Fibroblast of upper back skin (primary cell): ENCODE results near the gene CHN2.
"Not testable (repeated sequence)": the region's sequence is repeated elsewhere in the genome, so short reads cannot be mapped to it uniquely, and the experiment has no call there.

ENCODE experiments used
- DNase-seq: peaks from one replicate; pipeline ENCODE4 v3.0.0-alpha.2; 2013

CHN2 gene

GRCh38 chr7:29262191-29262917 is 67.8 kb downstream of the CHN2 start:
- no peak for DNase-seq

GRCh38 chr7:29263601-29264207 is 69.1 kb downstream of the CHN2 start:
- not testable (repeated sequence) for DNase-seq

- peak; percentile 14 for DNase-seq
Observed at GRCh38 chr7:29265208-29265923, 70.8 kb downstream of the CHN2 start.

GRCh38 chr7:29269935-29270334 is 75.4 kb downstream of the CHN2 start:
- no peak for DNase-seq

- DNase-seq: peak; percentile 8
Observed at GRCh38 chr7:29270594-29271318, 76.2 kb downstream of the CHN2 start.

- no peak for DNase-seq
Observed at GRCh38 chr7:29271319-29271658, 76.7 kb downstream of the CHN2 start.

GRCh38 chr7:29272057-29272456 is 77.5 kb downstream of the CHN2 start:
- DNase-seq: no peak

GRCh38 chr7:29274146-29275017 is 79.8 kb downstream of the CHN2 start:
- peak; percentile 73 for DNase-seq

GRCh38 chr7:29275018-29275318 is 80.4 kb downstream of the CHN2 start:
- no peak for DNase-seq

GRCh38 chr7:29275493-29275892 is 80.9 kb downstream of the CHN2 start:
- DNase-seq: no peak

- no peak for DNase-seq
Observed at GRCh38 chr7:29276199-29276598, 81.6 kb downstream of the CHN2 start.

- DNase-seq: no peak
Observed at GRCh38 chr7:29276806-29277205, 82.2 kb downstream of the CHN2 start.

- DNase-seq: no peak
Observed at GRCh38 chr7:29277436-29278215, 83.1 kb downstream of the CHN2 start.

- DNase-seq: no peak
Observed at GRCh38 chr7:29278337-29279069, 83.9 kb downstream of the CHN2 start.

GRCh38 chr7:29281782-29282541 is 87.4 kb downstream of the CHN2 start:
- DNase-seq: peak; percentile 45

- DNase-seq: no peak
Observed at GRCh38 chr7:29282819-29283414, 88.3 kb downstream of the CHN2 start.

- DNase-seq: no peak
Observed at GRCh38 chr7:29284696-29285443, 90.3 kb downstream of the CHN2 start.

GRCh38 chr7:29285444-29285793 is 90.8 kb downstream of the CHN2 start:
- DNase-seq: peak; percentile 97

- no peak for DNase-seq
Observed at GRCh38 chr7:29285861-29286260, 91.3 kb downstream of the CHN2 start.
